OCI-M1 (cell line): ENCODE results near the gene MMGT1.
"Not testable (repeated sequence)": the region's sequence is repeated elsewhere in the genome, so short reads cannot be mapped to it uniquely, and the experiment has no call there.

Experiments
- DNase-seq: peaks from one replicate; lab custom pipeline; 2025; lab: John Stamatoyannopoulos, UW

MMGT1 gene

DNA sequence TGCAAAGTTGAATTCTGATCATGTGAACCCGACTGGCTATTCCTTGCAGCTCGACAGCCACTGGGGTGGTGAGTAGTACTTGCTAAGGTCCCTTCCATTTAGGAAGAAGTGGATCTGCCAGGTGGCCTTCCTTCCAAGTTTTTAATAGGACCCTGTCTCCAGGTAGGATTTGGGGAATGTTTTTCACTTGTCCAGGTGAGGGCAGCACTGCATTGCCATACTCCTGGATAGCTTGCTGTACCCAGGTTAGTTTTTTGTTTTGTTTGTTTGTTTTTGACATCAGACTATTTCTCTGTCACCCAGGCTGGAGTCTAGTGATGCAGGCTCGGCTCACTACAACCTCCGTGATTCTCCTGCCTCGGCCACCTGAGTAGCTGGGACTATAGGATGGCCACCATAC lies 50.4 kb downstream of the MMGT1 start:
- DNase-seq: peak; percentile 0

DNA sequence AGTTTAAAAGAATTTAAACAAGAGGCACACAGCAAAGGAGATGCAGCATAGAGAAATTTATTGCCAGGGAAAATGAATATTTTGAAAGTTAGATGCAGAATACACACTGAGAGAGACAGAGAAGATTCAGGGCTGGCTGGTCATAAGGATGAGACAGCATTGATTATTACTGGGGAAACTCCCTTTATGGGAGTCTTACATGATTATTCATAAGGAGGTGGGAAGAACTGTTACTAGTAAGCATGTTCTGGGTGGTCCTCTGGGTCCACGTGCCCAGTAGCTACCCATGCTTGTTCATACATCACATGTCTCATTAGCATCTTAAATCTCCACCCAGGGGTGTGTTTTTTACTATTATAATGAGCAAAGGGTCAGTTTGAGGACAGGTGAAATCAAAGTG lies 53.3 kb downstream of the MMGT1 start:
- DNase-seq: not testable (repeated sequence)

DNA sequence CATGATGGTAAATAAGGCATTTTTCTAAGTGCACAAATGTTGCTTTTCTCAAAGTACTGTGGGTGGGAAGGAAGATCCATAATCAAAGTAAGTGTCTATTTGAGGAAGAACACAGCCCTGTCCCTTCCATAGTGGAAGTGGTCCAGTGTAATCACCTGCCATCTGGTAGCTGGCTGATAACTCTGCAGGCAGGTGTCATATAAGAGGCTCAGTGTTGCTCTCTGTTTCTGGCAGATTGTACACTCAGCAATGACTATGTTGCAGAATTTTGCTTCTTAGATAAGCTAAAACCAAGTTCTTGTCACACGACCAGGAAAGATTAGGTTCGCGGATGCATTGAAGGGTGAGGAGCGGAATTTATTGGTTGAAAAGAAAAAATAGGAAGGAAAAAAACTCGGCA lies 59.4 kb downstream of the MMGT1 start:
- peak; percentile 13 for DNase-seq
